Neural progenitor cell (in vitro differentiated cells): ENCODE measurements around the gene RNF126.
"Not testable (repeated sequence)": the region's sequence is repeated elsewhere in the genome, so short reads cannot be mapped to it uniquely, and the experiment has no call there.

ENCODE experiments used
- EZH2phosphoT487 ChIP-seq: fragments of 200-600 bp; sonication (generic); IDR thresholded peaks from 2 replicates; pipeline ENCODE4 v1.6.1; 2017; ENCODE audit warnings: antibody characterized with exemption
- TF ChIP-seq, protein P1 (sequence below): fragments of 200-600 bp; sonication (generic); IDR thresholded peaks from 2 replicates; pipeline ENCODE4 v1.5.1; 2017; ENCODE audit warnings: antibody characterized with exemption, mild to moderate bottlenecking

DNA sequence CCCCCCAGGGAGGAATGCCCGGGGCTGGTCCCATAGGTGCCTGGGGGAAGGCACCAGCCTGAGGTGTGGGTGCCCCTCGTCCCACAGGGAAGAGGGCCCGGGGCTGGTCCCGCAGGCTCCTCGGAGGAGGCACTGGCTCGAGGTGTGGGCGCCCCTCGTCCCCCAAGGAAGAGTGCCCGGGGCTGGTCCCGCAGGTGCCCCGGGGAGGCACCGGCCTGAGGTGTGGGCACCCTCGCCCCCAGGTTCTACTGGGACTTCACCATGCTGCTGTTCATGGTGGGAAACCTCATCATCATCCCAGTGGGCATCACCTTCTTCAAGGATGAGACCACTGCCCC lies 59.7 kb downstream of the RNF126 start:
- TF ChIP-seq, protein P1, sequence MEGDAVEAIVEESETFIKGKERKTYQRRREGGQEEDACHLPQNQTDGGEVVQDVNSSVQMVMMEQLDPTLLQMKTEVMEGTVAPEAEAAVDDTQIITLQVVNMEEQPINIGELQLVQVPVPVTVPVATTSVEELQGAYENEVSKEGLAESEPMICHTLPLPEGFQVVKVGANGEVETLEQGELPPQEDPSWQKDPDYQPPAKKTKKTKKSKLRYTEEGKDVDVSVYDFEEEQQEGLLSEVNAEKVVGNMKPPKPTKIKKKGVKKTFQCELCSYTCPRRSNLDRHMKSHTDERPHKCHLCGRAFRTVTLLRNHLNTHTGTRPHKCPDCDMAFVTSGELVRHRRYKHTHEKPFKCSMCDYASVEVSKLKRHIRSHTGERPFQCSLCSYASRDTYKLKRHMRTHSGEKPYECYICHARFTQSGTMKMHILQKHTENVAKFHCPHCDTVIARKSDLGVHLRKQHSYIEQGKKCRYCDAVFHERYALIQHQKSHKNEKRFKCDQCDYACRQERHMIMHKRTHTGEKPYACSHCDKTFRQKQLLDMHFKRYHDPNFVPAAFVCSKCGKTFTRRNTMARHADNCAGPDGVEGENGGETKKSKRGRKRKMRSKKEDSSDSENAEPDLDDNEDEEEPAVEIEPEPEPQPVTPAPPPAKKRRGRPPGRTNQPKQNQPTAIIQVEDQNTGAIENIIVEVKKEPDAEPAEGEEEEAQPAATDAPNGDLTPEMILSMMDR: not testable (repeated sequence)
- TF ChIP-seq EZH2phosphoT487: not testable (repeated sequence)
